ENCODE results near the gene DVL1.

Gene DVL1

GRCh38 chr1:1344655-1345361 is 4.4 kb downstream of the DVL1 start:
- DNase-seq (ENCODE audit: low spot score in 2 of 2) (no peak), ATAC-seq (ENCODE audit: low read depth) (no peak)
- no peaks in the 10 kb centered on the region for H3K9me3 Mint-ChIP-seq
- H3K36me3 Mint-ChIP-seq: peaks cover 9% of the 10 kb centered on the region
- no peak overlapping the region for H3K27ac Mint-ChIP-seq
- peaks cover 8% of the 10 kb centered on the region for H3K4me1 Mint-ChIP-seq
- no peaks in the 10 kb centered on the region for H3K27me3 Mint-ChIP-seq
- no peak overlapping the region for H3K4me3 Mint-ChIP-seq

- Mint-ChIP-seq H3K36me3 (peaks cover 9% of the 10 kb centered on the region), H3K27ac (no peak overlapping the region), H3K9me3 (no peaks in the 10 kb centered on the region), H3K4me1 (peaks cover 8% of the 10 kb centered on the region), H3K27me3 (no peaks in the 10 kb centered on the region), H3K4me3 (no peak overlapping the region)
- no peak for DNase-seq (ENCODE audit: low spot score in 2 of 2)
- no peak for ATAC-seq (ENCODE audit: low read depth)
These were observed 5.3 kb downstream of the DVL1 start for GRCh38 chr1:1343811-1344421.

- ATAC-seq (ENCODE audit: low read depth) (no peak), DNase-seq (ENCODE audit: low spot score in 2 of 2) (no peak)
- Mint-ChIP-seq H3K9me3 (no peaks in the 10 kb centered on the region), H3K4me1 (peaks cover 8% of the 10 kb centered on the region), H3K36me3 (peaks cover 9% of the 10 kb centered on the region), H3K27me3 (no peaks in the 10 kb centered on the region), H3K27ac (no peak overlapping the region), H3K4me3 (no peak overlapping the region)
These were observed 6.6 kb downstream of the DVL1 start for GRCh38 chr1:1342584-1343115.

- H3K27me3 Mint-ChIP-seq: no peaks in the 10 kb centered on the region
- ATAC-seq (ENCODE audit: low read depth) (no peak), DNase-seq (ENCODE audit: low spot score in 2 of 2) (no peak)
- no peaks in the 10 kb centered on the region for H3K9me3 Mint-ChIP-seq
- H3K4me1 Mint-ChIP-seq: peaks cover 5% of the 10 kb centered on the region
- no peak overlapping the region for H3K27ac Mint-ChIP-seq
- peaks cover 9% of the 10 kb centered on the region for H3K36me3 Mint-ChIP-seq
- H3K4me3 Mint-ChIP-seq: no peak overlapping the region
These were observed 7.1 kb downstream of the DVL1 start for GRCh38 chr1:1342061-1342562.

GRCh38 chr1:1341549-1342021 is 7.6 kb downstream of the DVL1 start:
- no peak for DNase-seq (ENCODE audit: low spot score in 2 of 2)
- H3K4me3 Mint-ChIP-seq: no peak overlapping the region
- no peak for ATAC-seq (ENCODE audit: low read depth)
- no peaks in the 10 kb centered on the region for H3K4me1 Mint-ChIP-seq
- H3K27ac Mint-ChIP-seq: no peak overlapping the region
- peaks cover 9% of the 10 kb centered on the region for H3K36me3 Mint-ChIP-seq
- H3K9me3 Mint-ChIP-seq: no peaks in the 10 kb centered on the region
- no peaks in the 10 kb centered on the region for H3K27me3 Mint-ChIP-seq

- Mint-ChIP-seq H3K36me3 (peaks cover 9% of the 10 kb centered on the region), H3K27ac (no peak overlapping the region), H3K4me3 (no peak overlapping the region)
These were observed 8.2 kb downstream of the DVL1 start for GRCh38 chr1:1340791-1341548.

GRCh38 chr1:1340185-1340584 is 9.0 kb downstream of the DVL1 start:
- peaks cover 9% of the 10 kb centered on the region for H3K36me3 Mint-ChIP-seq
- ATAC-seq (ENCODE audit: low read depth): no peak
- H3K27me3 Mint-ChIP-seq: no peaks in the 10 kb centered on the region
- H3K4me1 Mint-ChIP-seq: no peaks in the 10 kb centered on the region
- H3K9me3 Mint-ChIP-seq: no peaks in the 10 kb centered on the region
- H3K4me3 Mint-ChIP-seq: no peak overlapping the region
- no peak overlapping the region for H3K27ac Mint-ChIP-seq
- DNase-seq (ENCODE audit: low spot score in 2 of 2): no peak

More at GRCh38 chr1:1340791-1341548, 8.2 kb downstream of the DVL1 start:
- H3K4me1 Mint-ChIP-seq: no peaks in the 10 kb centered on the region
- DNase-seq (ENCODE audit: low spot score in 2 of 2) (no peak), ATAC-seq (ENCODE audit: low read depth) (no peak)
- H3K27me3 Mint-ChIP-seq: no peaks in the 10 kb centered on the region
- H3K9me3 Mint-ChIP-seq: no peaks in the 10 kb centered on the region

GRCh38 chr1:1338278-1338677 is 10.9 kb downstream of the DVL1 start:
- Mint-ChIP-seq H3K9me3 (no peaks in the 10 kb centered on the region), H3K27me3 (no peaks in the 10 kb centered on the region), H3K36me3 (peaks cover 9% of the 10 kb centered on the region), H3K27ac (no peak overlapping the region), H3K4me1 (no peaks in the 10 kb centered on the region), H3K4me3 (no peak overlapping the region)
- DNase-seq (ENCODE audit: low spot score in 2 of 2) (no peak), ATAC-seq (ENCODE audit: low read depth) (no peak)

- no peaks in the 10 kb centered on the region for H3K4me1 Mint-ChIP-seq
- ATAC-seq (ENCODE audit: low read depth) (peak; percentile 79), DNase-seq (ENCODE audit: low spot score in 2 of 2) (no peak)
- H3K27ac Mint-ChIP-seq: no peak overlapping the region
- H3K9me3 Mint-ChIP-seq: no peaks in the 10 kb centered on the region
- no peaks in the 10 kb centered on the region for H3K27me3 Mint-ChIP-seq
- peaks cover 8% of the 10 kb centered on the region for H3K36me3 Mint-ChIP-seq
- H3K4me3 Mint-ChIP-seq: no peak overlapping the region
These were observed 11.4 kb downstream of the DVL1 start for GRCh38 chr1:1337793-1338147.

GRCh38 chr1:1336931-1337792 is 12.1 kb downstream of the DVL1 start:
- Mint-ChIP-seq H3K9me3 (no peaks in the 10 kb centered on the region), H3K4me1 (no peaks in the 10 kb centered on the region), H3K4me3 (no peak overlapping the region), H3K27me3 (no peaks in the 10 kb centered on the region), H3K27ac (no peak overlapping the region), H3K36me3 (peaks cover 7% of the 10 kb centered on the region)
- DNase-seq (ENCODE audit: low spot score in 2 of 2) (no peak), ATAC-seq (ENCODE audit: low read depth) (no peak)

GRCh38 chr1:1336446-1336845 is 12.8 kb downstream of the DVL1 start:
- Mint-ChIP-seq H3K27ac (no peak overlapping the region), H3K4me1 (no peaks in the 10 kb centered on the region), H3K27me3 (no peaks in the 10 kb centered on the region), H3K9me3 (no peaks in the 10 kb centered on the region), H3K4me3 (no peak overlapping the region), H3K36me3 (peaks cover 7% of the 10 kb centered on the region)
- no peak for DNase-seq (ENCODE audit: low spot score in 2 of 2)
- ATAC-seq (ENCODE audit: low read depth): no peak

GRCh38 chr1:1335792-1336248 is 13.4 kb downstream of the DVL1 start:
- peaks cover 2% of the 10 kb centered on the region for H3K4me1 Mint-ChIP-seq
- no peak for DNase-seq (ENCODE audit: low spot score in 2 of 2)

GRCh38 chr1:1335283-1335682 is 13.9 kb downstream of the DVL1 start:
- Mint-ChIP-seq H3K4me1 (peaks cover 4% of the 10 kb centered on the region), H3K4me3 (no peak overlapping the region), H3K9me3 (no peaks in the 10 kb centered on the region), H3K36me3 (peaks cover 2% of the 10 kb centered on the region), H3K27ac (no peak overlapping the region), H3K27me3 (no peaks in the 10 kb centered on the region)
- ATAC-seq (ENCODE audit: low read depth): no peak
- DNase-seq (ENCODE audit: low spot score in 2 of 2): no peak

More at GRCh38 chr1:1335792-1336248, 13.4 kb downstream of the DVL1 start:
- Mint-ChIP-seq H3K27ac (no peak overlapping the region), H3K27me3 (no peaks in the 10 kb centered on the region), H3K4me3 (no peak overlapping the region), H3K9me3 (no peaks in the 10 kb centered on the region), H3K36me3 (peaks cover 3% of the 10 kb centered on the region)
- no peak for ATAC-seq (ENCODE audit: low read depth)

Measured in memory B cell (primary cell).